Suprapubic skin (tissue), 4 donors: ENCODE data around the gene HERC4.

Experiments
- CTCF ChIP-seq, 2 donors: fragments of 200-600 bp in 1 of 2; fragments of 450-650 bp in 1 of 2; sonication (generic) in 1 of 2; IDR thresholded peaks; one replicate each; pipeline ENCODE4 v1.5.1; 2016 to 2019; ENCODE audit warnings: antibody characterized with exemption in 2 of 2, mild to moderate bottlenecking in 1 of 2, moderate library complexity in 1 of 2
- EP300 ChIP-seq: sonication (generic); formaldehyde crosslinking; IDR thresholded peaks from one replicate; pipeline ENCODE4 v1.6.1; 2017; ENCODE audit warnings: antibody characterized with exemption
- POLR2A ChIP-seq, 2 donors: fragments of 450-650 bp; IDR thresholded peaks; one replicate each; pipeline ENCODE4 v1.6.1; 2017; ENCODE audit warnings: antibody characterized with exemption in 2 of 2, mild to moderate bottlenecking in 2 of 2, moderate library complexity in 2 of 2
- POLR2AphosphoS5 ChIP-seq, 3 donors: sonication (generic); formaldehyde crosslinking; IDR thresholded peaks; one replicate each; pipeline ENCODE4 v1.6.1; 2017; ENCODE audit warnings: antibody characterized with exemption in 3 of 3

- TF ChIP-seq CTCF (IDR thresholded peaks at IDR 0.05) (no peak), POLR2AphosphoS5 (IDR thresholded peaks at IDR 0.05) (no peak), POLR2A (IDR thresholded peaks at IDR 0.05) (no peak), EP300 (no peak)
Observed at GRCh38 chr10:68047122-68047521, 28.0 kb downstream of the HERC4 start.
